HUES48 (cell line): ENCODE results near the gene LRRC8B.
"Not testable (repeated sequence)": the region's sequence is repeated elsewhere in the genome, so short reads cannot be mapped to it uniquely, and the experiment has no call there.

ENCODE experiments used
- H3K27ac ChIP-seq: one replicate; pipeline ENCODE4 v1.7.0; 2013; ENCODE audit warnings: low read depth, low read length, inconsistent platforms
- H3K27me3 ChIP-seq: 2 replicates; pipeline ENCODE4 v1.6.1; 2013; ENCODE audit warnings: mild to moderate bottlenecking, low read length; ENCODE audit not compliant: control insufficient read depth, insufficient read depth
- H3K36me3 ChIP-seq: 2 replicates; pipeline ENCODE4 v1.6.1; 2013; ENCODE audit warnings: low read length; ENCODE audit not compliant: control insufficient read depth, insufficient read depth
- H3K4me1 ChIP-seq: 2 replicates; pipeline ENCODE4 v1.6.1; 2013; ENCODE audit warnings: mild to moderate bottlenecking, low read length; ENCODE audit not compliant: control insufficient read depth, insufficient read depth
- H3K4me3 ChIP-seq: 2 replicates; pipeline ENCODE4 v1.5.1; 2013; ENCODE audit warnings: mild to moderate bottlenecking, low read depth, low read length
- H3K9ac ChIP-seq: 2 replicates; pipeline ENCODE4 v1.6.1; 2013; ENCODE audit warnings: mild to moderate bottlenecking, low read depth, low read length, moderate library complexity
- H3K9me3 ChIP-seq: 2 replicates; pipeline ENCODE4 v1.6.1; 2013; ENCODE audit warnings: low read length; ENCODE audit not compliant: control insufficient read depth, insufficient read depth

Gene LRRC8B

DNA sequence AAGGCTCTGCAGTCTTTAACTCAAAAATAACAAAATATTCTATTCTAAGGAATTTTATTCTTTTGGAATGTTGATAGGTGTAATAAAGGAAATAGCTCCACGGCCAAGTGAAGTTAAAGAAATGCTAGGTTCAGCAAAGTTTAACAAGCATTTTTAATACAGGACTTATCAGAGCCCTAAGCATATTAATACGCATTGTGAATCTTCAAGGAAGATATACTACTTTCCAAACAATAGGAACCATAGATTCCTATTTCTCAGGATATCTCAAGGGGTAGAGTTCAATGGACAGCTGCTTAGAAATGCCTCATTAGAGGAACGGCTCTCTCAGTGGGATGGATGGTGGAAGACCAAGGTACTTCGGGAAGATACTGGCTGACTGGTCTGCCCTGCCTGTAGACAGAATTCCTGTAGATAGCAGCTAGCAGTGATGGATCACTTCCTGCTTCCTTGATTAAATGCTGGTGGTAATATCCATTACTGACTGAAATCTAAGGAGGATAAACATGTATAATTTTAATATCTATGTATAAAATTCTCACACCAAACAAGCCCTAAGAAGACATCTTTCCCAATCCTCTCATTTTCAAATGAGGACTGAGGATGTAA, 100.2 kb downstream of the LRRC8B start:
- no peak overlapping the region for H3K9ac ChIP-seq
- no peaks in the 10 kb centered on the region for H3K36me3 ChIP-seq
- no peaks in the 10 kb centered on the region for H3K4me1 ChIP-seq
- no peaks in the 10 kb centered on the region for H3K9me3 ChIP-seq
- H3K27me3 ChIP-seq = no peaks in the 10 kb centered on the region
- H3K27ac ChIP-seq = no peak overlapping the region
- H3K4me3 ChIP-seq = no peak overlapping the region

DNA sequence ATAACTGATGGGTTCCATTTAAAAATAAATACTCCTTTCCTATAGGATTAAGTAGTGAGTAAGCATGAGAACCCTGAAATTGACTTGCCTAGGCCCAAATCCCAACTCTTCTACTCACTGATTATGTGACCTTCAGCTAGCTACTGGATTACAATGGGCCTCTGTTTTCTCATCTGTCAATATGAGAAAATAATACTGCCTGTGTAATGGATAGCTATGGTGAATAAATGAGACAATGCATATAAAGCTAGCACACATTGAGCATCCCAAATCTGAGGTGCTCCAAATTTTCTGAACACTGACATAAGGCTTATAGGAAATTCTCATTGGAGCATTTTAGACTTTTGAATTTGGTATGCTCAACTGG, 103.0 kb downstream of the LRRC8B start:
- H3K27ac ChIP-seq = no peak overlapping the region
- H3K4me1 ChIP-seq = peaks cover 7% of the 10 kb centered on the region; the same call in 1 of the 2 replicates
- H3K27me3 ChIP-seq = peaks cover 11% of the 10 kb centered on the region
- H3K4me3 ChIP-seq = no peak overlapping the region
- no peak overlapping the region for H3K9ac ChIP-seq
- H3K9me3 ChIP-seq = no peaks in the 10 kb centered on the region
- no peaks in the 10 kb centered on the region for H3K36me3 ChIP-seq

DNA sequence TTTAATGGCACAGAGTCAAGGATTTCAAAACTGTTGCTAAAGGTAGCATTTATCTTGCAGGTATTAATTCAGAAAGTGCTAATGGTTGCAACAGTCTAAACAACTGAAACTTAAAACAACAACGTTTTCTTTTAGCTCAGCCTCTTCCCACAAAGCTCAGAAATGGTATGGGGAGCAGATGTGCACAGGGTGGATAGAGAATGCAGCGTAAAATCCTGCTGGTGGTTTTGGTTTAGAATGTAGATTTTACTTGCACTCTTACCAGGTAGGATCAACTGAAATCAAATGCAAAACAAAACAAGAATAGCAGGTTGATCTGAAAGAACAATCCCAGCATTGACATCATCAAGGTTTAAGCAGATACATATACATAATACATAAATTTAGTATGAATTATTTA, 104.5 kb downstream of the LRRC8B start:
- no peaks in the 10 kb centered on the region for H3K36me3 ChIP-seq
- no peak overlapping the region for H3K27ac ChIP-seq
- no peak overlapping the region for H3K9ac ChIP-seq
- H3K4me1 ChIP-seq = peaks cover 12% of the 10 kb centered on the region; the same call in 1 of the 2 replicates
- no peaks in the 10 kb centered on the region for H3K9me3 ChIP-seq
- H3K4me3 ChIP-seq = no peak overlapping the region
- H3K27me3 ChIP-seq = peaks cover 23% of the 10 kb centered on the region

DNA sequence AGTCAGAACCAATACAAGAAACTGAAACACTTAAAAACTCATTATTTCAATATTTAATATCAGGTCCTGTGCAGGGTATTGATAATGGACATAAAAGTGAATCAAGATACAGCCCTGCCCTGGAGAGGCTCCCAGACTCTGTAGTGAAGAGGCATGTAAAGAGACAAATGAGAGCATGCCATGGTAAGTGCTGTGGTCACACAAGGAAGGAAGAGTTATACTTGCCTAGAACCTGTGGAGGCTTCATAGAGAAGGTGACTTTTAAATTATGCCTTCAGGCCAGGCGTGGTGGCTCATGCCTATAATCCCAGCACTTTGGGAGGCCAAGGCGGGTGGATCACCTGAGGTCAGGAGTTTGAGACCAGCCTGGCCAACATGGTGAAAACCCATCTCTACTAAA, 105.0 kb downstream of the LRRC8B start:
- H3K4me1 ChIP-seq = peaks cover 15% of the 10 kb centered on the region
- H3K27me3 ChIP-seq = peaks cover 28% of the 10 kb centered on the region
- H3K9ac ChIP-seq, H3K4me3 ChIP-seq, H3K36me3 ChIP-seq, H3K9me3 ChIP-seq, H3K27ac ChIP-seq: not testable (repeated sequence)

DNA sequence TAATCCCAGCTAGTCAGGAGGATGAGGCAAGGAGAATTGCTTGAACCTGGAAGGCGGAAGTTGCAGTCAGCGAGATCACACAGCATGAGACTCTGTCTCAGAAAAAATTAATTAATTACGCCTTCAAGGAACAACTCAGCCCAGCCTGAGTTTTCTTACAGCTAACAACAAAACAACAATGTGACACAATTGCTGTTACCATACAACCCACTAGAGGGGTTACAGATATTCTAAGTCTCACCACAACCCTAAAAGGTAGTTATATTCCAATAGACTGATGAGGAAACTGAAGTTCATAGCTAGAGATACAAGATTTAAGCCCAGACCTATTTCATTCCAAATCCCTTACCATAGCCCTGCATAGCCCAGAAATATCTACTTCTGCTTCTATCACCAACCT, 105.4 kb downstream of the LRRC8B start:
- H3K27ac ChIP-seq = no peak overlapping the region

DNA sequence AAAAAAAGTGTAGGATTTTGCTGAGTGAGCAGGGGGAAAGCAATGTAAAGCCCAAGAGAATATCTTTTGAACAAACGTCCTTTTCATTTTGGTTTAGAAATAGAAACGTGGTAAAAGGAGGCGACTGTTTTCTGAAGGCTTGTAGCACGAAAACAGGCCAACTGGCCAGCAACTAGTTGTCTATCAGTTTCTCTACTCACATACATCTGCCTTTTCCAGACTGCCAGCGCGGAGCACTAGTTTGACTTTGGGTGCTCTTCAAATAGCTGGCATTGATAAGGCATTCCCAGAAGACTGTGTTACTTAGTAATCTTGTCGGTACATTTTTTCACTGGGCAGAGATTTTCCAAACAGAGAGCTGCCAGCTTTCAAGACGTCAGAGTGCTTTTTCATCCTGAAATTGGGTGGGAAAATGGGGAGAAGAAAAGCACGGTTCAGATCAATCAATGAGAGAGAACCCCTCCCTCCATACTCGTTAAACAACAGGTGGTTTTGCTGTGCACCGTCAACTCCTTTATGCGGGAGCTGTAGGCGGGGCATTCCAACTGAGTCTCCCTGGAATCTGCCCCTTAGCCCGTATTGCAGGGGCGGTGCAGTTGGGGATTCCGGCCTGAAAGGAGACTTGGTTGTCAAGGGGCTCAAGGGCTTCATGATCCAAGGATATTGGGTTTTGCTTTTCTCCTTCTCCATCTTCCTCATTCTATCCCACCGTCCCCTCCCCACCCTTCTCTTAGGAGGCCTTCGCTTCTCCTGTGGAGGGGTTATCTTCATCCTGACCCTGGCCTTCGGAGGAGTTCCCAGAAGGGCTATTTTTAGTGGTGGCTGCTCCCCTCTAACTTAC, 107.4 kb downstream of the LRRC8B start:
- peaks cover 35% of the 10 kb centered on the region for H3K27me3 ChIP-seq
- no peaks in the 10 kb centered on the region for H3K9me3 ChIP-seq
- no peaks in the 10 kb centered on the region for H3K36me3 ChIP-seq
- no peak overlapping the region for H3K9ac ChIP-seq
- H3K4me1 ChIP-seq = peaks cover 17% of the 10 kb centered on the region
- H3K27ac ChIP-seq = no peak overlapping the region
- H3K4me3 ChIP-seq = peak overlapping the region; percentile 84

More for the DNA sequence above, 105.4 kb downstream of the LRRC8B start:
- peaks cover 17% of the 10 kb centered on the region for H3K4me1 ChIP-seq
- no peak overlapping the region for H3K4me3 ChIP-seq
- no peak overlapping the region for H3K9ac ChIP-seq
- H3K9me3 ChIP-seq = no peaks in the 10 kb centered on the region
- peaks cover 32% of the 10 kb centered on the region for H3K27me3 ChIP-seq
- H3K36me3 ChIP-seq = no peaks in the 10 kb centered on the region

DNA sequence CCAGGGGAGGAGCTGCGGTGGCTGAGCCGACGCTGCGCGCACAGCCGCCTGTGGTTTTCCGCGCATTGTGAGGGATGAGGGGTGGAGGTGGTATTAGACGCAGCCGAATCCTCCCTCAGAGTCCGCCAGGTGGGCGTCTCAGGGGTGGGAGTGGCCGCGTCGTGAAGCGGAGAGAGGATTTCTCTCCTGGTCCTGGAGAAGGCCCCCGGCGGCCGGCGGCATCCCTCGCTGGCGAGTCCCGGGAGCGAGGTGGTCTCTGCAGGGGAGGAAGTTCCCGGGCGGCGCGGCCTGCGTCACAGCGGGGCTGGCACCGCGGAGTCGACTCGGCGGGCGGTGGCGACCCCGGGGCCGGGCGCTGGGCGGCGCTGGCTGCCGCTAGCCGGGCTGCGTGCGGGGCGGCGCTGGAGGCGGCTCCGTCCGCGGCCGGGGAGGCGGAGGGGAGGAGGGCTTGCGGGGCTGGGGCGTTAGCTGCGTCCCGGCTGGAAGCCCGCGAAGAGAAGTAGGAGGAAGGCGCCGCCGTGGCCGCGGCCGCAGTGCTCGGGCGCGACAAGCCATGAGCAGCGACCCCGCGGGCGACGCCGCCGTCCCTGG, 108.1 kb downstream of the LRRC8B start, which contains the start of gene LRRC8C:
LRRC8C (plus strand) TSS at position 464 of the 591 bp plus-strand sequence. CDS start 53,354 bp downstream, outside the sequence.
- H3K4me3 ChIP-seq = peak within 1 kb of the TSS; percentile 84

DNA sequence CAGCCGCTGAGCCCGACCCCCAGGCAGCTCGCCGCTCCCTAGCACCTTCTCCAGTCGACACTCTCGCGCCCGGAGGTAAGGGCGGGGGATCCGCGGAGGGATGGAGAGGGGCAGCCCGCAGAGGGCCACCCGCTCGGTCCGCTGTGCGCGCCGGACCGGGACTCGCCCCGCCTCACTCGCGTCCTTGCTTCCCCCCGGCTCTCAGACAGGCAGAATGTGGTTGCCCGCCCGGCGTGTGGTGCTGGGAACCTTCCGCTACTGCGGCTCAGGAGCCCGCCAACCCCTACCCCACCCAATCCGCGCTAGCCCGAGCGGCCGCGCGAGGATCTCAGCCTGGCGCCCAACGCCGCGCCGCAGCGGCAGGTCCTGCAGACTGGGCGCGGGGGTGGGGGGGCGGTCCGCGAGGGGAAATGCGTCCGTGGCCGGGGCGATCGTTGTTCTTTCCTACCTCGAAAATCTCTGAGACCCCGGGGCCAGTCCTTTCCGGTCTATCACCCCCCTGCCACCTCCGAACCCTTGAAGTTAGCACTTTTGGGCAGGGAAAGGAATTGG, 108.7 kb downstream of the LRRC8B start:
- peaks cover 17% of the 10 kb centered on the region for H3K4me1 ChIP-seq
- peak overlapping the region; percentile 30; the same call in 1 of the 2 replicates for H3K9ac ChIP-seq
- no peaks in the 10 kb centered on the region for H3K36me3 ChIP-seq
- H3K27ac ChIP-seq = no peak overlapping the region
- H3K4me3 ChIP-seq = peak overlapping the region; percentile 84
- H3K9me3 ChIP-seq = no peaks in the 10 kb centered on the region
- peaks cover 35% of the 10 kb centered on the region for H3K27me3 ChIP-seq

More for the DNA sequence above, 108.1 kb downstream of the LRRC8B start, which contains the start of gene LRRC8C:
- Histone ChIP-seq H3K9me3 (no peaks in the 10 kb centered on the region), H3K4me1 (peaks cover 17% of the 10 kb centered on the region), H3K27ac (no peak within 1 kb of the TSS), H3K36me3 (no peaks in the 10 kb centered on the region), H3K27me3 (peaks cover 35% of the 10 kb centered on the region), H3K9ac (peak within 1 kb of the TSS; percentile 30; the same call in 1 of the 2 replicates)

DNA sequence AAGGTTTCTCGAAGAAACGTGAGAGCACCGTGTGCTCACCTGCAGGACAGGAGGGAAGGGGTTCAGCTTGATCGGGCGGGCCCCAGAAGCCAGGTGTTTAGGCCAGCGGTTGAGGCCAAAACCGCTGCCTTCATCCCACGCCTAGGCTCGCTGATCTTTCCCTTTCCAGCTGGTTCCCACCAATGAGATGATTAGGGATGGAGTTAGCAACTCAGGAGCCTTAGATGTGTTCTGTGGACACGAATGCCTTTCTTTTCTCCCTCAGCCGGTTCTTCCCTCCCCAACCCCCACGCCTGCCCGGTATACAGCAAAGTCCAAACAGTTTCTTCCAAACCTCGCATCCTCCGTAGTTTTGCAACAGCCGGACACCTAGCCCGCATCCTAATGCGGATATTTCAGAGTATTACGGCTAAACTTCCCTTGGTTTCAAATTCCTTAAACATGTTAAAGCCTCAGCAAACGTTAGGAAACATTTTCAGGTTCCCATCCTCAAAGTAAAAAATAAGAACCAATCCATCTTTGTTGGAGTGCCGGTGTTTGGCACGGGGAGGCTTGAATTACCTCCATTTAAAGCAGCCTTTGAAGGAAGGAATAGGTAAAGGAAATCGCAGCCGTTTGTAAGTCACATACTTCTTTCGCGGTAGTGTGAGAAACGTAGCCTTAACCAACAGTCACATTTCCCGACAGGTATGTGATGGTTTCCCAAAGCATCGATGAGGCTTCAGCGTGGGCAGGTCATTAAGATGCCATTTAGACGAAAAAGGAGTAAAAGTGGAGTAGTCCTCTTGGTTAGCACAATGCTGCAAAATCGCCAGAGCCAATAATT, 109.4 kb downstream of the LRRC8B start:
- Histone ChIP-seq H3K9ac (no peak overlapping the region), H3K4me1 (peaks cover 17% of the 10 kb centered on the region), H3K27me3 (peaks cover 35% of the 10 kb centered on the region), H3K27ac (no peak overlapping the region), H3K9me3 (no peaks in the 10 kb centered on the region), H3K4me3 (peak overlapping the region; percentile 84), H3K36me3 (no peaks in the 10 kb centered on the region)
